K562 (cell line): ENCODE results near the gene TENM3. TPM values are rescaled to one million over a fixed set of nuclear protein-coding genes. Genes with fewer than 3 reads are reported as not detected.

Experiments
- EWSR1 ChIP-seq: fragments of 450-650 bp; IDR thresholded peaks from 2 replicates; pipeline ENCODE4 v1.6.1; 2018; ENCODE audit warnings: borderline replicate concordance, mild to moderate bottlenecking, low read depth, moderate library complexity; ENCODE audit not compliant: partially characterized antibody
- MIER1 ChIP-seq: fragments of 450-650 bp; IDR thresholded peaks from 2 replicates; pipeline ENCODE4 v1.6.1; 2016; ENCODE audit warnings: antibody characterized with exemption, mild to moderate bottlenecking, low read depth
- SOX6 ChIP-seq: fragments of 450-650 bp; IDR thresholded peaks from 2 replicates; pipeline ENCODE4 v1.6.1; 2014; ENCODE audit warnings: mild to moderate bottlenecking
- polyA plus RNA-seq, 8 experiments: library from polyadenylated mRNA; depleted of rRNA in 4 of 8; stranded (reverse) in 5 of 8; unstranded in 3 of 8; fragments of >200 nt; fragmentation: Nextera tagmentation in 2 of 8; fragmentation: Illumina TruSeq in 1 of 8; extraction: Ambion mirVana in 2 of 8; extraction: Trizol in 1 of 8; gene quantifications; 2 replicates each; pipeline versions ENCODE4 v1.2.1 to v1.2.3, GENCODE V29; 2011 to 2014; ENCODE audit warnings: inconsistent platforms in 1 of 8, missing spikeins in 1 of 8
- total RNA-seq, 7 experiments: library from RNA; depleted of rRNA in 6 of 7; stranded (reverse); fragments of >200 nt in 6 of 7; fragmentation: Illumina TruSeq in 2 of 7; extraction: Trizol in 2 of 7; gene quantifications; 2 replicates each; pipeline versions ENCODE4 v1.2.1 to v1.2.3, GENCODE V29; 2011 to 2021; ENCODE audit warnings: low replicate concordance in 1 of 7
- TF ChIP-seq, protein P1 (sequence below): fragments of 200-600 bp; sonication (generic); IDR thresholded peaks from one replicate; pipeline ENCODE4 v1.6.1; 2012; ENCODE audit warnings: mild to moderate bottlenecking, low read depth, low read length, inconsistent platforms

The TENM3 gene
- total and polyA plus RNA-seq, 9 of the 15 experiments (the other 6 are each of a cell fraction or from before 2014, with no cell fraction given), result 0.01 to 0.02 TPM; not detected in 7

- TF ChIP-seq, protein P1, sequence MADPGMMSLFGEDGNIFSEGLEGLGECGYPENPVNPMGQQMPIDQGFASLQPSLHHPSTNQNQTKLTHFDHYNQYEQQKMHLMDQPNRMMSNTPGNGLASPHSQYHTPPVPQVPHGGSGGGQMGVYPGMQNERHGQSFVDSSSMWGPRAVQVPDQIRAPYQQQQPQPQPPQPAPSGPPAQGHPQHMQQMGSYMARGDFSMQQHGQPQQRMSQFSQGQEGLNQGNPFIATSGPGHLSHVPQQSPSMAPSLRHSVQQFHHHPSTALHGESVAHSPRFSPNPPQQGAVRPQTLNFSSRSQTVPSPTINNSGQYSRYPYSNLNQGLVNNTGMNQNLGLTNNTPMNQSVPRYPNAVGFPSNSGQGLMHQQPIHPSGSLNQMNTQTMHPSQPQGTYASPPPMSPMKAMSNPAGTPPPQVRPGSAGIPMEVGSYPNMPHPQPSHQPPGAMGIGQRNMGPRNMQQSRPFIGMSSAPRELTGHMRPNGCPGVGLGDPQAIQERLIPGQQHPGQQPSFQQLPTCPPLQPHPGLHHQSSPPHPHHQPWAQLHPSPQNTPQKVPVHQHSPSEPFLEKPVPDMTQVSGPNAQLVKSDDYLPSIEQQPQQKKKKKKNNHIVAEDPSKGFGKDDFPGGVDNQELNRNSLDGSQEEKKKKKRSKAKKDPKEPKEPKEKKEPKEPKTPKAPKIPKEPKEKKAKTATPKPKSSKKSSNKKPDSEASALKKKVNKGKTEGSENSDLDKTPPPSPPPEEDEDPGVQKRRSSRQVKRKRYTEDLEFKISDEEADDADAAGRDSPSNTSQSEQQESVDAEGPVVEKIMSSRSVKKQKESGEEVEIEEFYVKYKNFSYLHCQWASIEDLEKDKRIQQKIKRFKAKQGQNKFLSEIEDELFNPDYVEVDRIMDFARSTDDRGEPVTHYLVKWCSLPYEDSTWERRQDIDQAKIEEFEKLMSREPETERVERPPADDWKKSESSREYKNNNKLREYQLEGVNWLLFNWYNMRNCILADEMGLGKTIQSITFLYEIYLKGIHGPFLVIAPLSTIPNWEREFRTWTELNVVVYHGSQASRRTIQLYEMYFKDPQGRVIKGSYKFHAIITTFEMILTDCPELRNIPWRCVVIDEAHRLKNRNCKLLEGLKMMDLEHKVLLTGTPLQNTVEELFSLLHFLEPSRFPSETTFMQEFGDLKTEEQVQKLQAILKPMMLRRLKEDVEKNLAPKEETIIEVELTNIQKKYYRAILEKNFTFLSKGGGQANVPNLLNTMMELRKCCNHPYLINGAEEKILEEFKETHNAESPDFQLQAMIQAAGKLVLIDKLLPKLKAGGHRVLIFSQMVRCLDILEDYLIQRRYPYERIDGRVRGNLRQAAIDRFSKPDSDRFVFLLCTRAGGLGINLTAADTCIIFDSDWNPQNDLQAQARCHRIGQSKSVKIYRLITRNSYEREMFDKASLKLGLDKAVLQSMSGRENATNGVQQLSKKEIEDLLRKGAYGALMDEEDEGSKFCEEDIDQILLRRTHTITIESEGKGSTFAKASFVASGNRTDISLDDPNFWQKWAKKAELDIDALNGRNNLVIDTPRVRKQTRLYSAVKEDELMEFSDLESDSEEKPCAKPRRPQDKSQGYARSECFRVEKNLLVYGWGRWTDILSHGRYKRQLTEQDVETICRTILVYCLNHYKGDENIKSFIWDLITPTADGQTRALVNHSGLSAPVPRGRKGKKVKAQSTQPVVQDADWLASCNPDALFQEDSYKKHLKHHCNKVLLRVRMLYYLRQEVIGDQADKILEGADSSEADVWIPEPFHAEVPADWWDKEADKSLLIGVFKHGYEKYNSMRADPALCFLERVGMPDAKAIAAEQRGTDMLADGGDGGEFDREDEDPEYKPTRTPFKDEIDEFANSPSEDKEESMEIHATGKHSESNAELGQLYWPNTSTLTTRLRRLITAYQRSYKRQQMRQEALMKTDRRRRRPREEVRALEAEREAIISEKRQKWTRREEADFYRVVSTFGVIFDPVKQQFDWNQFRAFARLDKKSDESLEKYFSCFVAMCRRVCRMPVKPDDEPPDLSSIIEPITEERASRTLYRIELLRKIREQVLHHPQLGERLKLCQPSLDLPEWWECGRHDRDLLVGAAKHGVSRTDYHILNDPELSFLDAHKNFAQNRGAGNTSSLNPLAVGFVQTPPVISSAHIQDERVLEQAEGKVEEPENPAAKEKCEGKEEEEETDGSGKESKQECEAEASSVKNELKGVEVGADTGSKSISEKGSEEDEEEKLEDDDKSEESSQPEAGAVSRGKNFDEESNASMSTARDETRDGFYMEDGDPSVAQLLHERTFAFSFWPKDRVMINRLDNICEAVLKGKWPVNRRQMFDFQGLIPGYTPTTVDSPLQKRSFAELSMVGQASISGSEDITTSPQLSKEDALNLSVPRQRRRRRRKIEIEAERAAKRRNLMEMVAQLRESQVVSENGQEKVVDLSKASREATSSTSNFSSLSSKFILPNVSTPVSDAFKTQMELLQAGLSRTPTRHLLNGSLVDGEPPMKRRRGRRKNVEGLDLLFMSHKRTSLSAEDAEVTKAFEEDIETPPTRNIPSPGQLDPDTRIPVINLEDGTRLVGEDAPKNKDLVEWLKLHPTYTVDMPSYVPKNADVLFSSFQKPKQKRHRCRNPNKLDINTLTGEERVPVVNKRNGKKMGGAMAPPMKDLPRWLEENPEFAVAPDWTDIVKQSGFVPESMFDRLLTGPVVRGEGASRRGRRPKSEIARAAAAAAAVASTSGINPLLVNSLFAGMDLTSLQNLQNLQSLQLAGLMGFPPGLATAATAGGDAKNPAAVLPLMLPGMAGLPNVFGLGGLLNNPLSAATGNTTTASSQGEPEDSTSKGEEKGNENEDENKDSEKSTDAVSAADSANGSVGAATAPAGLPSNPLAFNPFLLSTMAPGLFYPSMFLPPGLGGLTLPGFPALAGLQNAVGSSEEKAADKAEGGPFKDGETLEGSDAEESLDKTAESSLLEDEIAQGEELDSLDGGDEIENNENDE, result no peak
- TF ChIP-seq SOX6, result no peak
- no peak for TF ChIP-seq MIER1
- TF ChIP-seq EWSR1, result no peak
These were observed 517.4 kb downstream of the TENM3 start (continued) for GRCh38 chr4:182760551-182761043.
